Stimulated activated CD4-positive, alpha-beta T cell treated with anti-CD3 and anti-CD28 coated beads, TNF-alpha, amount 100 ng/mL, for 1 hour (primary cell): Measurements from ENCODE around the gene PDZD7.
A peak's percentile ranks its signal among the peaks of the same experiment; 100 is the strongest.

Source experiments
- DNase-seq, 3 donors: peaks; one replicate each; pipeline ENCODE4 v3.0.0-alpha.2; 2020; ENCODE audit warnings: low read depth in 3 of 3, low spot score in 1 of 3

PDZD7 gene

DNA sequence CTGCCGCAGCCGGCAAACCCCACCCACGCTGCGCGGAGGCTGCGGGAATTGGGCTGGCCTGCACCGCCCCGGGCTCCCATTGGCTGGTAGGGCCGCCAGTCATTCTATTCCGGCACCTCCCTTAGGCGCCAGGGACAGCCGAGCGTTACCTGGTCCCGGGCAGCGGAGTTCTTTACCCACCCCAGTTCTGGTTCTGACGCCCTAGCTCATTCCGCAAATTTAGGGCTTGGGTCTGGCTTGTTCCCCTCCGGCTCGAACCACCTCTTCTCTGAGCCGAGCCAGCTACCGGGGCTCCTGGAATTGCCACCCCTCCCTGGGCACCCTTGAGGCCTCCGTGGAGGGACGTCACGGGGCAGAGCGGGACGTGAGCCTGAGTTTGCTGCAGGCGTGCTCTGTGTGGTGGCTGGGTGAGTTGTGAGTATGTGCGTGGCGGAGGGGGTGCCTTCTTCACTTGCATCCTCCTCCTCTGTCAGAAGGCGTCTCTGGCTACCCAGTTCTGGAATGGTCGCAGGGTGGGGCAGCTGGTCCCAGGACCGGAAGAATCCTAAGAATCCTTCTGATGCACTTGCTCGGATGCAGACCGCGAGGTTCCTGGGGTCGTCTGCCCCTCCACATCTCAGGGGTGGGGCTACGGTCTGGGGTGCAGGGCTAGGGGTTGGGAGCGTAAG, at the start of gene PDZD7, which contains the start of gene SFXN3:
Gene PDZD7 (minus strand): TSS at position 2 of the 668 bp plus-strand sequence. CDS start 910 bp downstream, outside the sequence.
Gene SFXN3 (plus strand): TSS at position 107 of the 668 bp plus-strand sequence. CDS start 3,461 bp downstream, outside the sequence.
- peak; percentile 90 to 97 (median 93) for DNase-seq

DNA sequence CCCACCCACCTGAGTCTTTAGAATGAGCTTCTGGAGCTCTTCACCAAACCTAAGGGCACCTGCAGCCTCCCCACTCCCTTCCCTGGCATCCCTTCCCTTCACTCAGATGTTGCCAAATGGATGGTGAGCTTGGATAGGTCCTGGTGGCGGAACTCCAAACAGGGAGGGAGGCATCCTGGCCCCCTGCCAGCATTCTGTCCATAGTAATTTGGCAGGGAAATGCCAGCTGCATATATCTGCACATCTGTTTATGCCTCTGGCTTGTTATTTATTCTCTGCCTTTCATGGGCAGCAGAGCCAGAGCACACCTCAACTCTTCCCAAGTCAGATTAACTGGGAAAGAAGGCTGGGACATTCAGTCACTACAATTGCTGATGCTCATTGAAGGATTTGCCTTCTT, 48.9 kb upstream of the PDZD7 start:
- no peak for DNase-seq

DNA sequence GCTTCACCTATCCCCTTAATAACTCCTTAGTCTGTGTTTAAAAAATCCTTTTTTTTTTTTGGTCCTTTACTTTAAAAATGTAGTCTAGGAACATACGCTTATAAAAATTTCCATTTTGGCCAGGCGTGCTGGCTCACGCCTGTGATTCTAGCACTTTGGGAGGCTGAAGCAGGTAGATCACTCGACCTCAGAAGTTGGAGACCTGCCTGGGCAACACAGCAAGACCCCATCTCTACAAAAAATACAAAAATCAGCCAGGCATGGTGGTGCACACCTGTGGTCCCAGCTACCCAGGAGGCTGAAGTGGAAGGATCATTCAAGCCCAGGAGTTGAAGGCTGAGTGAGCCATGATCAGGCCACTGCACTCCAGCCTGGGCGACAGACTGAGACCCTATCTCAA, 45.7 kb upstream of the PDZD7 start:
- DNase-seq: no peak

DNA sequence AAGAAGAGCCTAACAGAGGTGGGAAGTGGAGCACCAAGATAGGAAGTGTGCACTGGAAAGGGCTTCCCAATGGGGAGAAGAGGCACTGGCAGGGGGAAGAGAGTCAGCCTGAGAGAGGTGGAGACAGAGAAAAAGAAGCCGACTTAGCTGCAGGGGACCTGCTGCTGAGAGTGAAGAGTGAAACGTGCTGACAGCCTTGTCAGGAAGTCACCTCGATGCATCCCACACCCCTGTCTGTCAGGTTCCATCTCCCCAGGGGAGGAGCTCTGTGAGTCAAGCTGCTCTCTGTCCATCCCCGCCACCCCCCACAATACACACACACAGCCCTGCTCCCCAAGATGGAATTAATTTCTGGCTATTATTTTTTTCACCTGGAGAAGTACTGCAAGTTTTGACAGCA, 44.8 kb upstream of the PDZD7 start:
- no peak for DNase-seq

DNA sequence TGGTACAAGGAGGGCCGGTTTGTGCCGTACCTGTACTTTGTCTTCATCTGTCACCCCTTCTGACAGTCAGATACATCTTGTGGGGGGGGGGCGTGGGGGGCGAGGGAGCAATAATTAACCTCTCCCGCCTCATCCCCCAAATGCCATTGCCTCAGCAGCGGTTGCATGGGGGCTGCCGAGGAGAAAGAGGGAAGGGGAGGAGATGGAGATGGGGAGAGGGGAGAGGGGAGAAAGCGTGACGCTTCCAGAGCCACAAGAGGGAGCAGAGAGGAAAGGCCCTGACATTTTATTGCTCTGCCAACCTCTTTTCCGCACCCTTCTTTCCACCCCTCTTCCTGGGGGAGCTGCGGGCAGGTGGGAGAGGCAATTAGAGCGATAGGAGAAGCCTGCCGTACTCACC, 42.7 kb upstream of the PDZD7 start:
- DNase-seq: no peak

DNA sequence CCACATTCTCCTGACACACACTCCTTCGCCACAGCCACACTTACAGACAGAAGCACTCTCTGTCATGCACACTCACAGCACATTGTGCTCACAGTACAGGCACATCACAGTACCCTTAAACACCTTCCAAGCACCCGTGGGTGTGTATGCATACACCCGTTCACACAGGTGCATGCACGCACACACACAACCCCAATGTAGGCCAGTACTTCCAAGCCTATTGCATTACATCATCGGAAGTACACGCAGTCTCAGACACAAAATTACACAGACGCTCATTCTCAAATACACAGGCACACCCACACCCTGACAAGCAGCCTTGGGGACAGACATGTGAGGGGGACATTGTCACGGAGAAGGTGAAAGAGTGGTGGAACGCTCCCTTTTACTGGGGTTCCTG, 42.0 kb upstream of the PDZD7 start:
- DNase-seq: no peak

DNA sequence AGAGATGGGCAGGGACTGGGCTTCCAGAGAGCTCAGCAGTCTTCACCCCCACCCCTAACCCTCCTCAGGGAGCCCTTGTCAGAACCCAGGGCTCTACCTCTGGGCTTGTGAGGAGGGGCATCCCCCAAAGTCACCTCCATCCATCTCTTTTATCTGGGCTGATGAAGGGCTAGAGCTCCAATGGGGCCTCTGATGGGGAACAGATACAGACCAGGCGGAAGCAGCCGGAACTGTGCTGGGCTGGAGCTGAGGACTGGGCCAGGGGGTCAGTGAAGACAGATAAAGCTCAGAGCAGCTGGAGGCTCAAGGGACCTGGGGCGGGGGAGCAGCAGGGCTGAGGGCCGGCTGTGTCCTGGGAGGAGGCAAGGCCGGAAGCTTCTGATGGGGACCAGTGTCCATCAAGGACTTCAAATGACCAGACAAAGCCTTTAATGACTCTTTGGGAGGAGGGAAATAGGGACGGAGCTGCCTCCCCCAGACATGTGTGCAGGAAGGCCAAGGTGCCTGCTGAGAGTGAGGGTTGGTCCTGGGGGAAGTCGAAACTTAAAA, 41.0 kb upstream of the PDZD7 start:
- DNase-seq: no peak

DNA sequence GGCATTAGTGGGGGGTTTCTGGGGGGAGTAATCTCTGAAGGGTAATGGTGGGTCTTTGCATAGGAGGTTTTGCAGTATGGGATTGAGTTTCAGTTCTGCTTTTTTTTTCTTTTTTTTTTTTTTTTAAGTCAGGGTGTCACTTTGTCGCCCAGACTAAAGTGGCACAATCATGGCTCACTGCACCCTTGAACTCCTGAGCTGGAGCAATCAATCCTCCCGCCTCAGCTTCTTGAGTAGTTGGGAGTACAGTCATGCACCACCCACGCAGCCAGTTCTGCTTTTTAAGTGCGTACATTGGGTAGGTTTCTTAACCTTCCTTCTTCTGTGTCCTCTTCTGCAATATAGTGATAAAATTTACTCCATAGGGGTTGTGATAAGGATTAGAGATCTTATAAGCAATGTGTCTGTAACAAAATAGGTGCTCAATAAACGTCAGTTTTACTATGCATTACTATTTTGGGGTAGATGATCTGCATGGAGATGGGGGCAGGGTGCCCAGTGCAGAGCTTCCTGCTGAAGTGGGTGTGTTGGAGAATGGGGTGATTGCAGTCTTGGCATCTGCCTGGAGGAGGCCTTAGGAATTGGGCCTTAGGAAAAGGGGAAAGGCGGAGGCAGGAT, 40.4 kb upstream of the PDZD7 start:
- DNase-seq: no peak

DNA sequence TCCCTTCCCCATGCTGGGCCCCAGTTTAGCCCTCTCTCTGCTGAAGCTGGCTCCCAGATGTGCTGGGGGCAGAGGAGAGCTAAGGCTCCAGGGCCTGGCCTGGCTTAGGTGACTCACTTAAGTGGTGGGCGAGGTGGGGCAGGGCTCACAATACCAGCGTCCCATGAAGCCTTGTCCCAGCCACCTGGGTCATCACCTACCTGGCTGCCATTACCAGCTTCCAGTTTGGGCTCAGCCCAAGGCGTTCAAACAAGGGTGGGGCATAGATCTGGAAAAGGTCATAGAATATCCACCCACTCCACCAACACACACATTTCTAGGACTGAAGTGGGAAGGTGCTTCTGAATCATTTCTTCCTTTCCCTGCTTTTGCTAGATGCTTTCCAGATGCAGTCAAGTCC, 39.2 kb upstream of the PDZD7 start:
- no peak for DNase-seq

DNA sequence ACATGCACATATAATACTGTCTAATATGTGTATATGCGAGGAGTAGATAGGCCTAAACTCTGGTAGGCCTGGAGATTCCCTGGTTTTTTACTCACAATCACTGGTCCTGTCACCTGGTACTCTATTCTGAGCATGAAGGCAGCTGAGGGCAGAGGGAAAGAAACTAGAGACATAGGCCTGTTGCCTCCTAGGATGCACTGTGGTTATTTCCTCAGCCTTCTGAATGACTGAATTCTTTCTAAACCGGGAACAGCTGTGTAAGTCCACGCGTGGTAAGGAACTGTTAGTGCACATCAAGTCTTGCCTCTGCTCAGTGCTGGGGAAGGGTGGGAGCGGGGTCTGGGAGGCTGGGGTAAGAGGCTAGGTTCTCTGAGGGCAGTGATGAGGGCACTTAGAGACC, 38.5 kb upstream of the PDZD7 start:
- no peak for DNase-seq

DNA sequence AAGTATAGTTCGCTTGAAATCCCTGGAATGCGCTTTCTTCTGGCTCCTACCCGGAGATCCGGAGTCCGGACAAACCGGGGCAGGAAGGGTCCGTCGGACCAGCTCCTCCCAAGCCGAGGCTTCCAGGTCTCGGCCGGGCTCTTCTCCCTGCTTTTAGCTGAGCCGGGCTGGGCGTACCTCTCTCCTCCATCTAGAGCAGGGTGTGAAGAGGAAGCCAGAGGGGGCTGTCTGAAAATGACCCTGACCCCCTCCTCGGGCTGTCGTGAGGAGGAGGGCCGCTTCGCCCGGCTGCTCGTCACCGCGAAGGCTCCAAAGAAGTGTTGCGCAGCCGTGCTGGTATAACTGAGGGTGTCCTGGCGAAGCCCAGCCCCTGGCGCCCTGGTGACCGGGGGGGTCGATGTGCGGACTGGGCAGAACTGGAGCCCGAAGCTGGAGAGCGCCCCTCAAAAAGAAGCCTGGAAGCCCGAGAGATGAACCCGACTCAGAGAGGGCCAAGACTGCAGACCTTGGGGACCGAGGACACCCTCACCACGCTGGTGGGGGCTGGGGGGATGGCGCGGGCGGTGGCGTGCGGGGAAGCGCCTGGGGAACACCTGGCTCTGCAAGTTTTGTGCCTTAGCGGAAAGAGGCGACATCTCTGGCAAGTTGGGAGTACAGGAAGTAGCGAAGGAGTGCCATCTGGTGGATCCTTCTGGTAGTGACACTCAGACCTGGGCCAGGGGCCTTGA, 36.6 kb upstream of the PDZD7 start:
- DNase-seq: peak; percentile 31 to 63 (median 48)

DNA sequence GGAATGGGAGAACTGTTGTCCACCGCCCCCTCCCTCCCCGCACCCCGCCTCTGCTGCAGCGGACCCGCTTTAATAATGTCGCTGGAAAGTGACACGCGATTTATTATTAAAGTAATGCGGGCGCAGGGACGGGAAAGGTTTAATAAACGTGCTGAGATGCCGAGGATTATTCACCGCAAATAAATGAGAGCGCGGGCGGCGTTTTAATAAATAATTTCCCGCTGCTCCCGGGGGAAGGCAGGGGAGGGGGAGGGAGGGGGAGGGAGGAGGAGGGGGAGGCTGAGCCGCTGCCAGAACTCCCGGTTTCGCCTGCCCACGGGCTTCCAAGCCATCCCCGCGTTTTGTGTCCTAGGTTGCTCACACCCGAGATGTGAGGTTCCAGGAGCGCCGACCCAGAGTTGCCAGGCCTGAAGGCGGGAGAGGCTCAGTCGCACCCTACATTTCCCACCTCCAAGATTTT, 36.0 kb upstream of the PDZD7 start:
- no peak for DNase-seq

DNA sequence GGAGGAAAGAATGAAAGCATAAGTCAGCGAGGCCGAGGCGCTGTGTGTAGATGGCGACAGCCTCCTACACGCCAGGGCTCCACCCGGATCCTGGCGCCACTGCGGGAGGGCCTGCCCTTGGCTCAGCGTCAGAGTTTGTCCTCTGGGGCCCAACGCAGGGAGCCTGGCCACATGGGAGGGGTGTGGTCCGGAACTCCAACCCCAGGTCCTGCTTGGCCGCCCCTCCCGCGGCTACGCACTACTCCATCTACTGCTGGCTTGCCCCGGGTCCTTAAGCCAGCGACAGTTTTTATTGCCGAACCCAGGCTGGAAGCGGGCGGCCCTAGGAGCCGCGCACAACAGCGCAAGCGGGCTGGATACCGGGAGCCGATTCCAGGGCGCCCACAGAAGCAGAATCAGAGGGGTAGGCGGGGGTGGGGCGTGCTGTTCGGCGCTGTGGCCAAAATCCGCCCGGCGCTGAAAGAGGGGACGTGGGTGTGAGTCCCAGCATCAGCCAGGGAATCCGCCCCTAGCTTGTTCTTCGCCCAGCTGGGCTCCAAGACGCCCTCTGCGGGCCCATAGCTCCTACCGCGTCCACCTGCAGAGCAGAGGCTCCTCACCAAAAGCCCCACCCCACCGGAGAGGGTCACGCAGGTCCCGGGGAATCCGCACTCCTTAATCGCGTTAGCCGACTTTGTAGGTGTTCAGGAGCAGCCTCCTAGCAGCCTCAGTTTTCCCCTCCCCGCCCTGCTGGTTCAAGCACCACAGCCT, 35.4 kb upstream of the PDZD7 start:
- DNase-seq: no peak

DNA sequence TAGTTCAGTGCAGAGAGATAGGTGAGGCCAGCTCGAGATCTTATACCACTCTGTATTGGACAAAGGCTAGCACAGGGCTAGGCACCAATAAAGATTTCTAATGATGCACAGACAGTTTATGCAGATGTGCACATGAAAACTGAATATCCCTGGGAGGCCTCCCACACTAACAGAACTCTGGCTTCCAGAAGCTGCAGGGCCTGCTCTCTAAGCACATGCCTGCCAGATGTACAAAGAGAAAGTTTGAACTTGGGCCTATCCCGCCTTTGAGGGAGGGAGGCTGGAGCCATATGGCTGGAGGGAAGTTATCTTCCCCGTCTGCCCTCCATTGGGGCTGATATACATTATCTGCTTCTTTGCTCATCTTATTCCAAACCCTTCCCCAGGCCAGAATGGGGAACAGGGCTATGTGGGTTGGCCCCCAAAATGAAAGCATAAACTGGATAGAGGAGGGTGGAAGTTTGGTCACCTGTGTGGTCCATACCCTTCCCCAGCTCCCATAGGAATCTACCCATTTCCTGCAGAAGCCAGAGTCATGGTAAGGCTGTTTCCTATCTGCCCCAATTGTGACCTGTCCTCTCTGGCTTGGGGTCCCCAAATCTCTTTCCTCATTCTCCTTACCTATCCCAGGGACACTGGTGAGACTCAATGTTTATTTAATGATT, 34.7 kb upstream of the PDZD7 start:
- no peak for DNase-seq

DNA sequence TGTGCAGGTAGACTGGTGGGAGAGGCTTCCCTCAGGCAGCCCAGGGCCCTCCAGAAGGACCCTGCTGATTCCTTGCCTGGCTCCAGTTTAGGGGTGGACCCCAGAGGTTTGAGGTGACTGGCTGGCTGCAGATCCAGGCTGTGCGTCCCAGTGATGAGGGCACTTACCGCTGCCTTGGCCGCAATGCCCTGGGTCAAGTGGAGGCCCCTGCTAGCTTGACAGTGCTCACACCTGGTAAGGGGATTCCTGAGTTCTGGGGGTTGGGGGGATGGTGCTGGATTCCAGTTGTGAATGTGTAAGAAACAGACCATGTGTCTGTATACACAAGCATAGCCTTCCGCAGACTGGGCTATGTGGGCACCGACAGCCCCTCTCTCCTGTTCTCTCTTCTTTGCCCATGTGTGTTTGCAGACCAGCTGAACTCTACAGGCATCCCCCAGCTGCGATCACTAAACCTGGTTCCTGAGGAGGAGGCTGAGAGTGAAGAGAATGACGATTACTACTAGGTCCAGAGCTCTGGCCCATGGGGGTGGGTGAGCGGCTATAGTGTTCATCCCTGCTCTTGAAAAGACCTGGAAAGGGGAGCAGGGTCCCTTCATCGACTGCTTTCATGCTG, 33.6 kb upstream of the PDZD7 start:
- no peak for DNase-seq

DNA sequence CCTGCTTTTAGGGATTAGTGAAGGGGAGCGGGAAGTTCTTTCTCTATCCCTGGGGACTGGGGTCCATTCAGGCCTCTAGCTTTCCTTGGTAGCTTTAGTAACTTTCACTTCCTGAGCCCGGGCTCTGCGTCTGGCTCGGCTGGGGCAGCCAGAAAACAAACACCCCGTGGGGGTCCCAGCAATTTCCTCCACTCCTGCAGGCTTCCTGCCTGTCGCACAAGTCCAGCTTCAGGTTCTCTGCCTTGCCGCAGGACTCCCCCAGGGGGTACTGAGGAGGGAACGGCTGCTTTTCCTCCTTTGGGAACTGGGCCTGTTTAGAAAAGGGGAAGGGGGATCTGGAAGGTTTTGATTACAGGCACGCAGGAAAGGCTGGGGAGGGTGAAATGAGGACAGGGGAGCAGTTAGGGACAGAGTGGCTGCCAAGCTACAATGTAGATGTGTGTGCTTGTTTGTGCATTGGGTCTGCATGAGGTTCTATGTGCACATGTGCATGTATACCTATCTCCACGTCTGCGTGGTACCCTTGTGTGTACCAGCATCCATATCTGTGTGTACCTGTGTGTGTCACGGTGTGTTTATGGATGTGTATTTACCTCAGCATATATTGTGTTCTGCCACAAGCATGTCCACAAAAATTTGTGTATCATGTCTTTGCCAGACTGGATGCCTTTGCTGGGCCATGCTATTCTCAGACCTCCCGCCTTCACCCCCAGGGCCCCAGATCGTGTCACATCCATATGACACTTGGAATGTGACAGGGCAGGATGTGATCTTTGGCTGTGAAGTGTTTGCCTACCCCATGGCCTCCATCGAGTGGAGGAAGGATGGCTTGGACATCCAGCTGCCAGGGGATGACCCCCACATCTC, 32.9 kb upstream of the PDZD7 start:
- DNase-seq: no peak

DNA sequence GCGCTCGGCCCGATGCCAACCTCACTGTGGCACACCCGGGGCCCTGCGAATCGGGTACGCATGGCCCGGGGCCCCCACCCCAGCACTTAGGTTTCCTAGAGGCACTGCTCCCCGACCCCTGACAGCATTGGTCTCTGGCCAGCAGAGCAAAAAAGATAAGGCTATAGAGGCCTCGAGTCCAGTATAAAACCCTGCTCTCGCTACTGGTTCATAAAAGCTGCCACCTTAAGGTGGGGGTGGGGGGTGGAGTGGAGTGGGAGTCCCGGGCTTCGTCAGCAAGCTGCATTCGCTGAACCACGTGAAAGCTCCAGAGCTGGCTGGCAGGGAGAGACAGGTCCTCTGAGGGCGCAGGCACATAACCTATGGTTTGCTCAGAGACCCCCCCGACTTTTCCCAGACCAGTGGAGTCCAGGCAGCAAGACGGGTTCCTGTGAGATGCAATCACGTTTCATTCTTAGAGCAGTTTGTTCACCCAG, 32.2 kb upstream of the PDZD7 start:
- no peak for DNase-seq

DNA sequence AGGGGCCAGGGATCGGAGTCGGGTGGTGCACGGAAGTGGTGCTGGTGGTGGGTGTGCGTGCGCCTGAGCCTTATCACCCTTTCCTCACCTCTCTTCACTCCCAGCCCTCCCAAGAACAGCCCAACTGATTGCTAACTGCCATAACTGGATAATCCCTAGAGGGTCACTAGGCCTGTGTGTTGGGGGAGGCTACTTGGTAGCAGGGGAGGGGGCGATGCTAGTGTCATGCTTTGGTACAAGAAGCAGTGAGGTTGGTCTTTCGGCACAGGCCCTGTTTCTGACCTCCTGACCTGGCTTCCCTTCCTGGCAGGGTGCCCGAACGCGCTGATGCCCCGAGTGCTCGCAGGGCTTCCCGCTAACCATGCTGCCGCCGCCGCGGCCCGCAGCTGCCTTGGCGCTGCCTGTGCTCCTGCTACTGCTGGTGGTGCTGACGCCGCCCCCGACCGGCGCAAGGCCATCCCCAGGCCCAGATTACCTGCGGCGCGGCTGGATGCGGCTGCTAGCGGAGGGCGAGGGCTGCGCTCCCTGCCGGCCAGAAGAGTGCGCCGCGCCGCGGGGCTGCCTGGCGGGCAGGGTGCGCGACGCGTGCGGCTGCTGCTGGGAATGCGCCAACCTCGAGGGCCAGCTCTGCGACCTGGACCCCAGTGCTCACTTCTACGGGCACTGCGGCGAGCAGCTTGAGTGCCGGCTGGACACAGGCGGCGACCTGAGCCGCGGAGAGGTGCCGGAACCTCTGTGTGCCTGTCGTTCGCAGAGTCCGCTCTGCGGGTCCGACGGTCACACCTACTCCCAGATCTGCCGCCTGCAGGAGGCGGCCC, 31.5 kb upstream of the PDZD7 start:
- DNase-seq: peak in 1 of 3 donors; percentile 37
